NCI-H748 (cell line): Measurements from ENCODE around the gene IGF2R.
A peak's percentile ranks its signal among the peaks of the same experiment; 100 is the strongest.
"Not testable (repeated sequence)": the region's sequence is repeated elsewhere in the genome, so short reads cannot be mapped to it uniquely, and the experiment has no call there.

Experiments
- DNase-seq: peaks from one replicate; lab custom pipeline; 2025; ENCODE audit not compliant: unreplicated experiment; lab: John Stamatoyannopoulos, UW

Gene IGF2R

DNA sequence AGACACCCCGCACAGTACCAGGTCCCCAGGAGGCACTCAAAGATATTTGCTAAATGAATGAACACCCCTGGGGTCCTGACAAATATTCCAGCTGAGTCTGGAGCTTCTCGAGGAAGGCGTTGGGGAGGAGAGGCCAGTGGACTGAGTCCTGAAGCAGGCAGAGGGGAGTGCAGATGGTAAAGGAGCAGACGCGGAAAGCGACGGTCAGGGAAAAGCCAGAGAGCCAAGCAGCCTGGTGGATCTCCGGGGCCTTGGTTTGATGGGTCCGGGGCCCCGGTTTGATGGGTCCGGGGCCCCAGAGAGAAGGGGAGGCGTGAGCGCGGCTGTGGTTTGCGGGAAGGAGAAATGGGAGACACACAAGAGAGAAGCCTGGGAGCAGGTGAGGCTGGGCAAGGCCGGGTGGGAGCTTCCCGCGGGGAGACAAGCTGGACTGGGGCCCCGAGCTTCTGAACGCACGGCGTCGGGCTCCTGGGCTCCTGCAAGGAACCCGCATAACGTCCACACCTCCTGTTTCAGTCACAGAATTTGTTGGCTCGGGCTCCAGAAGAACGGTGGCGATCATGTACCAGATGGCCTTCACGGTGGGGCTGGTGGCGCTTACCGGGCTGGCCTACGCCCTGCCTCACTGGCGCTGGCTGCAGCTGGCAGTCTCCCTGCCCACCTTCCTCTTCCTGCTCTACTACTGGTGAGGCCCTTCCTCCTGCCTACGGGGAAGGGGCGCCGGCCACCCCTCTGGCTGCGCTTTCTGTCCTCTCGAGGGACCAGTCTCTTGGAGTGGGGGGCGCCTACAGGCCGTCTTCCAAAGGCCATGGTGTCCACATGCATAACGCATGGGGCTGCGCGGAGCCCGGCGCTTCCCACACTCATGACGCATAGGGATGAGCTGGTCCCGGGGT is 164.8 kb downstream of the IGF2R start:
- DNase-seq, result no peak

DNA sequence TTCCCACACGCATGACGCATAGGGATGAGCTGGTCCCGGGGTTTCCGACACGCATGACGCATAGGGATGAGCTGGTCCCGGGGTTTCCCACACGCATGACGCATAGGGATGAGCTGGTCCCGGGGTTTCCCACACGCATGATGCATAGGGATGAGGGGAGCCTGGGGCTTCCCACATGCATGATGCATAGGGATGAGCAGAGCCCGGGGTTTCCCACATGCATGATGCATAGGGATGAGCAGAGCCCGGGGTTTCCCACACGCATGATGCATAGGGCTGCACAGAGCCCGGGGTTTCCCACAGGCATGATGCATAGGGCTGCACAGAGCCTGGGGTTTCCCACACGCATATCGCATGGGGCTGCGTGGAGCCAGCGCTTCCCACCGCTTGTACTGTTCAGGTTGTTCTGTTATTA is 165.5 kb downstream of the IGF2R start:
- not testable (repeated sequence) for DNase-seq

DNA sequence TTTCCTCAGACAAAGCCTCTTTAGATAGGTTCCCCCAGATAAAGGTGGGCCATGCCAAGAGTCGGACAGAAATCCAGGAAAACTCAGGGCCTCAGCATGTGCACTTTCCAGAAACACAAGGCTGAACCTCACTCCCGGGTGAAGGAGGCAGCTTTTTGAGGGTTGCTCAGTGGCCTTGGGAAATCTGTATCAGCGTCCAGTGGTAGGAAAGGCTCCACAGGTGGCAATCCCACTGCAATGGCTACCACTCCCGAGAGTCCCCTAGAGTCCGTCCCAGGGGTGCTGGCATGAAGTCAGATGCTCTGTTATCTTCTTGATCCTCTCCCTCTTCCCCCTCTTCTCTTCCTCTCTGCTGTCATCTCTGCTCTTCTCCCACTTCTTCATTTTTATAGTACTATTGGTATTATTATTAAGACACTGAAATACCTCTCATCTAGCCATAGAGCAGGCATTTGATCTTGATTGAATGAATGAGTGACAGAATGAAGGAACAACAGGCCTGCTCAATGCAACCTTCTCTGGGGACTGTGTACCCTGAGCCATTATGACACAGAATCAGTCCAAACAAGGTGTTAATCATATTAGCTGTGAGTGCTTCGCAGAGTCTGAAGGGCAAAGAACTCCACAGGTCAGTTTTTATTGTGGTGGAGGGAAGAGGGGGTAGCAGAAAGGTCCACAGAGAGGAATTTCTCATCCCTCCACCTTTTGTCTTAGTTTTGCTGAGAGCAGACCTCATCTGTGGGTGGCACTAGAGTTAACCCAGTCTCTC is 166.1 kb downstream of the IGF2R start:
- no peak for DNase-seq

DNA sequence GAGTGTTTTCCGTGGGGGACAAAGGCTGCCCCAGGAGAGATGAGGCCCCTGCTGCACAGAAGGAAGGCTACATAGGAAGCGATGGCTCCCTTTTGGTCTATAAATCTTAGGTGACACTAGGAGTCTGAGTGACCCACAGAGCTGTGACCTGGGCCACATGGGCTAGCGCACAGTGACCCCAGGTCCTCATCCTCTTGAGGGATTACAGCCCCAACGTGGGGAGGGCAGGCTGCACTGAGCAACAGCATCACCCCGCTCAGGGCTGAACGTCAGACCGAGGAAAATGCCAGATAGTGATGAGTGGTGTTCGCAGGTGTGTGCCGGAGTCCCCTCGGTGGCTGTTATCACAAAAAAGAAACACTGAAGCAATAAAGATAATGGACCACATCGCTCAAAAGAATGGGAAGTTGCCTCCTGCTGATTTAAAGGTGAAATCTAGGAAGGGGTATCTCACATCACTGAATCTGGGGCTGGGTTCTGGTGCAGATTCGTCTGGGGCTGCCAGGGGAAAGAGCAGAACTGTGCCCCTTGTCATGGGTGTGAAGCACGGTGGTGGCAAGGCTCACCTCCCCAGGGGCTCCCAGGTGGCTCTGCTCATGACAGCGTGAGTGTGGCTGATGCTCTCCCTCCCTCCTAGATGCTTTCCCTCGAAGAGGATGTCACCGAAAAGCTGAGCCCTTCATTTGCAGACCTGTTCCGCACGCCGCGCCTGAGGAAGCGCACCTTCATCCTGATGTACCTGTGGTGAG is 167.2 kb downstream of the IGF2R start:
- peak; percentile 15 for DNase-seq

DNA sequence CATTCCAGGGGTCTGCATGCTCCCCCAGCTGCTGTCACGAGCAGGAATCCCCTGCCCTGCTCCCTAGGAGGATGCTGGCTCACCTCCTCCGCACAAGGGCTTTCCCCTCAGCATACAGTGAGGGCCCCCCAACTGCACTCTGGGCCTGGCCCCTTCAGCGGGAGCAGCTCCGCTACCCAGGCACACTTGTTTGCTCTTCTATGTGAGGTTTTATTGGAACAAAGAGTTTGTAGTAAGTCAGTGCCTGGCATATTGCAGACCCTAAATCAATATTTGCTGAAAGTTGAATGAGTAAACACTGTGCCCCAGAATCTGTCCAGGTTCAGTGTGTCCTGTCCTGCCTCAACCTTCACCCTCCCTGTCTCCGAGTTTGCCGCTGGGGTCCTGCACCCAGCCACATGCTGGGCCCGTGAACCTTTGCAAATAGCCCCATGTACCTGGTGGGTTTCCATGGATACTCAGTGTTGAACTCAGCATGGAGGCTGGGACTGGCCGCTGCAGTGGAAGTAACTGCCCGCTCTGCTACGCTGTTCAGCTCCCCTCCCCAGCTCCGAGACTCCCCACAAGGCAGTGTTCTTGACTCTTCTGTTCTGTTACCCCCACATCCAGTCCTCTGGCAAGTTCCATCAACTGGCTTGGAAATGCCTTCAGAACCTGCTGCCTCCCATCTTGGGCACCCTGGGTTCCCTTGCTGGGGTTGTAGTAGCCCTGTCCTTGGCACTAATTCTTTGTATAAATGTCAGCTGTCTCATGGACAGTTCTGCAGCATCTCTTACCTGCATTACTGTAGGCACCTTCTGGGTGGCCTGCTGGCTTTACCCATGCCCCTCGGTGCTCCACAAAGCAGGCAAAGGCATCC is 168.5 kb downstream of the IGF2R start:
- DNase-seq, result peak; percentile 44

DNA sequence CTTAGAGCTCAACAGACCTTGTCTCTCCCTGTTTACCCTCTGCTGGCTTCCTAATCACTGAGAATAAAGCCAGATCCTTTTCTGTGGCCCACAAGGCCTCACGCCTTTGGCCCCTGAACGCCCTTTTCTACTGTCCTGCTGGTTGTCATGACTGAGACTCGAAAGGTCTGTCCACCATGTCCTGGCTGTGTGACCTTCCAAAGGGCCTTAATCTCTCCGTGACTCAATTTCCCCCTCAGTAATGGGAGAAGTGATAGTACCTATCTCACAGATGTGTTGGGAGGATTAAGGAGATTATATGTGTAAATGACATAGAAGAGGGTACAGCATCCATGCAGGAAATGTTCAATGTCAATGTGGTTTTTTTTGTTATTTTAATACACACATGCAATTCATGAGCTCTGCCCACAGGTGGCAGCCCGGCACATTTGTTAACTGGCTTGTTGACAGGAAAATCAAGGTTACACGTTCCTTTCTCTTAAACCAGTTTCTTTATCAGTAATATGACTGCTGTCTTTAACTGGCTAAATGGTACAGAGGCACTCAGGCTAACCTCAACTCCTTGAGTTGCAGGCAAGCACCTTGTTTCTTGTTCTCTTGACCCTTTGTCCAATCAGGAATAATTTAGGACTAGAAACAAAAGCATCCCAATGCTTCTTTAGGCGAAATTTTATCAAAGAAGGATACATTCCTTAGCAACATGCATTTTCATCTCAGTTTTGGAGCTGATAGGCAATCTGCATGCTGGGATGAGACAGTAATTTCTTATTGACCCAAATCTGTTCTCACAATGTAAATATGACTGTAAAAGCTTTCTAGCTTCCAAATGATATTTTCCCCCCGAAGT is 169.3 kb downstream of the IGF2R start:
- DNase-seq, result peak; percentile 52

DNA sequence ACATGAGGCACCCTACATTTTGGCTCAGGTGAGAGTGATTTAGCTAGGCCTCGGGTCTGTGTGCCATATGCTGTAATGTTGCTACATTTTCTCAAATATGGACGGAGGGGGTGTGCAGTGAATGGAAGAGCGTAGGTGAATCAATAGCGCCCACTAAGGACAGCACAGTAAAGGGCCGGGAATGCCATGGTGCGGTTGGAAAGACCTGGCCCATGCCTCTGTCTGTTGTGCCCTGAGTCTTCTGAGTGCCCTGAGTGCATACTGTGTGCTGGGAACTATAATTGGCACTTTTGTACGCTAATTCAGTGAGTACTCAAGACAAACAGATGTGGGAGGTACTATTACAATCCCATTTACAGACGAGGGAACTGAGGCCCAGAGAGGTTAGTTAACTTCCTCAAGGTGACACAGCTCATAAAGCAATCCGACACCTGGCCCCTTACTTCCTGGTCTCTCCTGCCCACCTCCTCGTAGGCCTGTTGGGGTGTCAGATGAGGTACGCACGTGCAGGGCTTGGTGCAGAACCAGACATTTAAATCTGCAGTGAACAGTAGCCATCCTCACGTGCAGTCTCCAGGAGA is 170.0 kb downstream of the IGF2R start:
- DNase-seq, result no peak

DNA sequence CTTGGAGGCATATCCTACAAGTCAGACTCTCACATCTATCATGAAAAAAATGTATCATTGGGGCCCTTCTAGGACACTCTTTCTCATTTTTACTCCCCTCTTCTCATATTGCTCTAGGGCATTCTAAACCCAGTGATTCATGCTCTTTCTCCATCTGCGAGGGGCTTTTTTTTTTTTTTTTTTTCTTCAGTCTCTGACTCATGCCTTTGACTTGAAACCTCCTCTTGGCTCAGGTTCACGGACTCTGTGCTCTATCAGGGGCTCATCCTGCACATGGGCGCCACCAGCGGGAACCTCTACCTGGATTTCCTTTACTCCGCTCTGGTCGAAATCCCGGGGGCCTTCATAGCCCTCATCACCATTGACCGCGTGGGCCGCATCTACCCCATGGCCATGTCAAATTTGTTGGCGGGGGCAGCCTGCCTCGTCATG is 170.6 kb downstream of the IGF2R start:
- DNase-seq, result no peak

DNA sequence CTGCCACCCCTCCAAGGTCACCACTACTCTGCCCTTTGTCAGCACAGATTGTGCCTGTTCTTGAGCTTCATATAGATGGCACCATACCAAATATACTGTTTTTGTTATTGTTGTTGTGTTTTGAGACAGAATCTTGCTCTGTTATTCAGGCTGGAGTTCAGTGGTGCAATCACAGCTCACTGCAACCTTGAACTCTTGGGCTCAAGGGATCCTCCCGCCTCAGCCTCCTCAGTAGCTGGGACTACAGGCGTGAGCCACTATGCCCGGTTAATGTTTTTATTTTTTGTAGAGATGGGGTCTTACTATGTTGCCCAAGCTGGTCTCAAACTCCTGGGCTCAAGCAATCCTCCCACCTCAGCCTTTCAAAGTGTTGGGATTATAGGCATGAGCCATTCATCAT is 171.6 kb downstream of the IGF2R start:
- not testable (repeated sequence) for DNase-seq

DNA sequence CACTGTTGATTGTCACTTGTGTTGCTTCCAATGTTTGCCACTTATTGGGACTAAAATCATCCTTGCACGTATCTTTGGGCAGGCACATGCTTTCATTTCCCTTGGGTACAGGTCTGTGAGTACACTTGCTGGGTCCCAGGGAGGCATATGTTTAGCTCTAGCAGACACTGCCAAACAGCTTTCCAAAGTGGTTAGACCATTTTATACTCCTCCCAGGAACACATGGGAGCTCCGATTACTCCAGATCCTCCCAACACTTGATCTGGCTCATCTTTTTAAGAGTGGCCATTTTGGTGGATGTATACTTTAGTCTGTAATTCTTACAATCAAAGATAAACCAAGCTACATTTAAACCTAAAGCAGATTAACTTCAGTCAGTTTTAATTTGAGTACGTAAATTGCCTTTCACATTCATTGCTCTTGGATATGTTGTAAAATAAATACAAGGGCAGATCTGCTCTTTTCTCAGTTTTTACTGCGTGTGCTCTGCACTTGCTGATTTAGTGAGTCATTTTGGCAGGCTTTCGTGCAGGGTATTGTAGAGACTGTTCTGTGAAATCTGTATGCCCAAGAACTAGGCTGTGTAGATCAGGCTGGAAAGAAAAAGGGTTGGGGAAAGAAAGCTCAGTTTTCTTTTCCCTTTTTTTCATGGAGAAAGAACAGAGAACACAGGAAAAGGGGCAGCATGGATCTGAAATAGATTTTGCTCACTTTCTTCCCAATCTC is 172.3 kb downstream of the IGF2R start:
- DNase-seq, result no peak

DNA sequence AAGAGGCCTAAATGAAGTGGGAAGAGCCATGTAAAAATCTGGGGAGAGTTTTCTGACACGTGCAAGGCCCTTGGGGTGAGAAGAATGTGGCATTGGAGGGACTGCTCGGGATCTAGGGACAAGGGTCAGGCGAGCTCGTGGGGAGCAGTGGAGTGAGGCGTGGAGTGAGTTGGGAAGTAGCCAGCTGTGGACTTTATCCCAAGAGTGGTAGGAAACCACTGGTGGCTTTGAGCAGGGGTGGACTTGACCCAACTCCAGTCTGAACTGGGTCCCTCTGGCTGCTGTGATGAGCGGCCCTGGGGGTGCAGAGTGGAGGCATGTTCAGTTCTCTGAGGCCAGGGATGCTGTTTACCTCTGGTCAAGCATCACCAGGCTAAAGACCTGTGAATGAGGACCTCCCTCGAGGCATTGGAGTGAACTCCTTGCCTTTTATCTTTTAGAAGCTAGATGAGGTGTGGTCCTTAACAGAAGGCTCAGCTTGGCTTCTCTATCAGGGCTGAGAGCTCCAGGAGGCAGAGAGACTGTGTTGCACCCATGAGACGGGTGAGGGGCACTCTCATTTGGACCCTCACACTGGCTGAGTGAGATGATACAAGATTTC is 173.3 kb downstream of the IGF2R start:
- no peak for DNase-seq

DNA sequence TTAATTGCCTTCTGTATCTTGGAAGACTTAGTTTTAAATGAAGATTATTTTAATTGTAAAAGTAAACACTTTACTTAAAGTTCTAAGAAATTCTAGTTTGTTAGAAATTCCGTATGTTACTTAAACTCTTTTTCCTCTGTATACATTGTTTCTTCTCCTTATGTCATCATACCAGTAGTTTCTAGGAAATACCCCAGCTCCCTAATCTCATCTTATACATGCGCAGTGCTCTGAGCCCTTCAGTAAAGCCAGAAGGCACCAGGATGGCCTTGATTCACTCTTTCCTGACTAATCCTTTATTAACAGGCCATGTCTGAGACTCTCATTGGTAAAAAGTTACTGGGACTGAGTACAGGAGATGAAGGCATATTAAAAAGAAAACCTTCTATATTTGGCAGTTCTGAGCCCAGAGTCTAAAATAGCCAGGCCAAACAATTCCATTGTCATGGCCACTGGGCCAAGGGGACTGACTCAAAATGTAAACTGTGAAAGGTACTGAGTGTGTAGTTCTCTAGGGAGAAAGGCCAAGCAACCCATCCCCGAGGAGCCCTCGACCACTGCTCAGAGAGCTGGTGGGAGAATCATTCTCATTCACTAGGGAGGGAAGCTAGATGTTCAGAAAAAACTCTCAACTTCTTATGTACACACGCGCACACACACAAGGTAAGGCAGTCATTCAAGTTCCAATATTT is 177.7 kb downstream of the IGF2R start:
- no peak for DNase-seq

DNA sequence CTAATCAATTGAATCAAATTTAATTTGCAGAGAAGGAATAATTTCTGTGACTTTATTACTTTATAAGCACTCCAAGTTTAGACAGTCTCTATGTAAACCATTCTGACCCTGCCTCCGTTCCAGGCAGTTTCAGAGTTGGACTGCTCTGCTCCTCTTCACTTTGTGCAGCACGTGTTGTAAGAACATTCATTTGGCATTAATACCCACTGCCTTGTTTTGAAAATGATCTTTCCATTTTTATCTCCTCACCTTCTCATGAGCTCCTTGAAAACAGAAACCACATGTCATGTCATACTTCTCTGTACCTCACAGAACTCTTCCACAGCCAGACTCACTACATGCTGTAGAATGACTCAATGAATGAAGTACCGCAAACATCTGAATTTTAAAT is 178.3 kb downstream of the IGF2R start:
- no peak for DNase-seq

DNA sequence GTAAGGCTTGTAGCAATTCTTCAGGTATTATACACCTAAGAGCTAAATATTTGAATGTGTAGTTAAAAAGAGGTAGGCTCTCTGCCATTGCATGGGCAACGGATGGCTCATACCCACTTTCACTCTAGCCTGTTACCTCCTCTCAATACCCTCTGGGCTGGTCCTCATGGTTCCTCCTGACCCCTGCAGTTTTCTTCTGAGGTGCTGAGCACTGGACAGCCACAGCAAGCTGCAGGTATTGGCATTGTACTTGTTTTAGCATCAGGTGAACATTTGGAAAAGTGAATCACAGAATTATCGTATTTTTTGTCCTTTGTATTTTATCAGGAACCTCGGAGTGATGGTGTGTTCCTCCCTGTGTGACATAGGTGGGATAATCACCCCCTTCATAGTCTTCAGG is 185.6 kb downstream of the IGF2R start:
- DNase-seq, result no peak

DNA sequence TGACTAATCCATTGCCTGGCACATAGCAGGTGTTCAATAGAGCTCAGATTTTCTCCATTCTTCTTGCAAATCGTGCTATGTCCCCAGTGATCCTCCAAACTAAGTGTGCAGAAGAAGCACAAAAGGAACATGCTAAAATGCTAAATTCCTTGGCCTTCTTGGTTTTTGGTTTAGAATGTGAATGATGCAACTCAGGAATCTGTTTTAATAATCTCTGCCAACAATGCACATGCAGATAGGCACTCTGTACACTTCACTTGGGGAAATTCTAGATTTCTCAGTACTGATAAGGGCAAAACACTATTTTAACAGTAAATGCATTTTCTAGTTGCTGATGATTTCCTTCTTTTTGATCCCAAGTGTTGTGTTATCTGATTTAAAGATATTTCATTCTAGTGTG is 188.0 kb downstream of the IGF2R start:
- DNase-seq, result no peak

DNA sequence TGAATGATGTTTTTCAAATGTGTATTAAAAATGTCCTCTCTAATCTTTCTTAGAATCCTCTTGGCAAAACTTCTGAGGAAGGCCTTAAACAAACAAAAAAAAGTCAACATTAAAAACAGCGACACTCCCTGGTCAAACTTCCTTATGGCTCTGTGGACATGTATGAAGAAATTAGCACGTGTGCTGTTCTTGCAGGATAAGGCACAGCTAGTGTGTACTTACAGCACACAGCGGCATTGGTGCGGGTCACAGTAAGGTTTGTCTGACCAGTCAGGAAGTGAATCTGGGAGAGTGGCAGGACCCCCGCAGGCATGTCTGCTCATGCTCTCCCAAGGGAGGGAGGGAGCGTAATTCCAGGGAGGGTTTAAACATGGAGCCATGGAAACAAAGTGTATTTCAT is 191.6 kb downstream of the IGF2R start:
- DNase-seq, result no peak
